Measurements from ENCODE around the gene DCC. TPM values are rescaled to one million over a fixed set of nuclear protein-coding genes. Genes with fewer than 3 reads are reported as not detected.

DCC gene
- polyA plus RNA-seq, 1 donor (not counting 4 experiments of a cell fraction or from before 2014, with no cell fraction given) = not detected

DNA sequence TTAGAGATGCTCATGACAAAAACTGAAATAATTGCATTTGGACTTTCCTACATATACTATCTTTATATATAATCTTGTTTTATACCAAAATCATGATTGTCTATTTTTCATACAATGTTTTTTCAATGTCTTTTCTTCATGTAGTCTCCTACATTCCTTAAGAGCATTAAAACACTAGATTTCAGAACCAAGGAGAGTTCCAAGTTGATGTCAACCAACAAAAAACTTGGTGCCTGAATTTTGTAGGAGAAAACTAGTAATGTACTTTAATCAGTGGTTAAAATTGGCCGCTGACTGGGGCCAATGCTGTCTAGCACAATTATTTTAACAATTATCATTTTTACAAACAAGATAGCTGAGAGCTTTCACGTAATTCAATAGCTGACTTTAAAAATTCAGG is 678.8 kb downstream of the DCC start:
- no peak for TF ChIP-seq EZH2 (IDR thresholded peaks at IDR 0.05; ENCODE audit: low read length)
- TF ChIP-seq, protein P1, sequence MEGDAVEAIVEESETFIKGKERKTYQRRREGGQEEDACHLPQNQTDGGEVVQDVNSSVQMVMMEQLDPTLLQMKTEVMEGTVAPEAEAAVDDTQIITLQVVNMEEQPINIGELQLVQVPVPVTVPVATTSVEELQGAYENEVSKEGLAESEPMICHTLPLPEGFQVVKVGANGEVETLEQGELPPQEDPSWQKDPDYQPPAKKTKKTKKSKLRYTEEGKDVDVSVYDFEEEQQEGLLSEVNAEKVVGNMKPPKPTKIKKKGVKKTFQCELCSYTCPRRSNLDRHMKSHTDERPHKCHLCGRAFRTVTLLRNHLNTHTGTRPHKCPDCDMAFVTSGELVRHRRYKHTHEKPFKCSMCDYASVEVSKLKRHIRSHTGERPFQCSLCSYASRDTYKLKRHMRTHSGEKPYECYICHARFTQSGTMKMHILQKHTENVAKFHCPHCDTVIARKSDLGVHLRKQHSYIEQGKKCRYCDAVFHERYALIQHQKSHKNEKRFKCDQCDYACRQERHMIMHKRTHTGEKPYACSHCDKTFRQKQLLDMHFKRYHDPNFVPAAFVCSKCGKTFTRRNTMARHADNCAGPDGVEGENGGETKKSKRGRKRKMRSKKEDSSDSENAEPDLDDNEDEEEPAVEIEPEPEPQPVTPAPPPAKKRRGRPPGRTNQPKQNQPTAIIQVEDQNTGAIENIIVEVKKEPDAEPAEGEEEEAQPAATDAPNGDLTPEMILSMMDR (optimal IDR thresholded peaks at IDR 0.05 in 1 of 3, IDR thresholded peaks at IDR 0.05 in 1 of 3, conservative IDR thresholded peaks at IDR 0.05 in 1 of 3; ENCODE audit: extremely low read depth in 1 of 3, insufficient read depth in 2 of 3, low read length in 3 of 3) = no peak
- no peaks in the 10 kb centered on the region for H3K4me1 ChIP-seq (ENCODE audit: control insufficient read depth, extremely low read depth, insufficient read depth, low read length)
- FAIRE-seq = no peak
- dilution Hi-C loops (cut with MboI; ENCODE audit: extremely low pct_ligation_motif_present, low sequenced_read_pairs) = no loop called here
- H3K27me3 ChIP-seq (ENCODE audit: control insufficient read depth, extremely low read depth, insufficient read depth, low read length) = no peaks in the 10 kb centered on the region
- no peak overlapping the region for H3K4me2 ChIP-seq (ENCODE audit: control insufficient read depth, extremely low read depth, insufficient read depth, low read depth, low read length)
- no peak for DNase-seq (ENCODE audit: low read depth, low spot score)
- H3K79me2 ChIP-seq (ENCODE audit: control insufficient read depth, insufficient read depth, low read length) = no peaks in the 10 kb centered on the region
- H3K9me3 ChIP-seq (ENCODE audit: control insufficient read depth, low read depth, low read length) = no peaks in the 10 kb centered on the region
- no peak overlapping the region for H3K9ac ChIP-seq (ENCODE audit: control insufficient read depth, extremely low read depth, insufficient read depth, low read length)
- no peaks in the 10 kb centered on the region for H3K36me3 ChIP-seq (ENCODE audit: control insufficient read depth in 2 of 2, extremely low read depth in 1 of 2, insufficient read depth in 2 of 2, low read length in 2 of 2)
- H3K9me1 ChIP-seq (ENCODE audit: control insufficient read depth, extremely low read depth, insufficient read depth, low read length) = no peaks in the 10 kb centered on the region
- H4K20me1 ChIP-seq (ENCODE audit: control insufficient read depth, extremely low read depth, insufficient read depth, low read length) = no peaks in the 10 kb centered on the region
- H3K4me3 ChIP-seq (ENCODE audit: control insufficient read depth in 2 of 3, extremely low read depth in 1 of 3, insufficient read depth in 2 of 3, low read depth in 1 of 3, low read length in 3 of 3) = no peak overlapping the region
- no peak overlapping the region for H2AFZ ChIP-seq (ENCODE audit: control insufficient read depth, low read length)
- no peak overlapping the region for H3K27ac ChIP-seq (ENCODE audit: control insufficient read depth, insufficient read depth, low read length)

DNA sequence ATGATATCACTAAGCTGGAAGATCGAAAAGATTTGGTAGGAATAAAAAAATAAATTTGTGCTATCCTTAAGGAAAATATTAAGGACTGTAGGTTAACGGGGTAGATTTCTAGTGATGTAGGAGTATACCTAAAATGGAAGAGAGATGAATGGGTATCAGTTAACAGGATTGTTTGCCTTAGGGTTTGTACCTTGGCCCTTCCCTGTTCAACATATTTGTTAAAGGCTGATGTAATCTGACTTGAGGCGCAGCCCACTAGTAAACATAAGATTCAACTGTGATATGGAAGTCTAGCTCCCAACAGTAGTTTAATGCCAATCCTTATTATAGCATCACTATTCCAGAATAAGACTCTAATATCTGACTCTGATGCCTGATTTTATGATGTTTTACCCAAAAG is 685.2 kb downstream of the DCC start:
- dilution Hi-C loops (cut with MboI; ENCODE audit: extremely low pct_ligation_motif_present, low sequenced_read_pairs) = no loop called here
- FAIRE-seq (no peak), DNase-seq (ENCODE audit: low read depth, low spot score) (no peak)
- Histone ChIP-seq H3K27me3 (ENCODE audit: control insufficient read depth, extremely low read depth, insufficient read depth, low read length) (no peaks in the 10 kb centered on the region), H3K4me1 (ENCODE audit: control insufficient read depth, extremely low read depth, insufficient read depth, low read length) (no peaks in the 10 kb centered on the region), H2AFZ (ENCODE audit: control insufficient read depth, low read length) (no peak overlapping the region), H3K9me1 (ENCODE audit: control insufficient read depth, extremely low read depth, insufficient read depth, low read length) (no peaks in the 10 kb centered on the region), H3K79me2 (ENCODE audit: control insufficient read depth, insufficient read depth, low read length) (no peaks in the 10 kb centered on the region), H3K4me2 (ENCODE audit: control insufficient read depth, extremely low read depth, insufficient read depth, low read depth, low read length) (no peak overlapping the region), H3K27ac (ENCODE audit: control insufficient read depth, insufficient read depth, low read length) (no peak overlapping the region), H4K20me1 (ENCODE audit: control insufficient read depth, extremely low read depth, insufficient read depth, low read length) (no peaks in the 10 kb centered on the region), H3K36me3 (ENCODE audit: control insufficient read depth in 2 of 2, extremely low read depth in 1 of 2, insufficient read depth in 2 of 2, low read length in 2 of 2) (no peaks in the 10 kb centered on the region), H3K4me3 (ENCODE audit: control insufficient read depth in 2 of 3, extremely low read depth in 1 of 3, insufficient read depth in 2 of 3, low read depth in 1 of 3, low read length in 3 of 3) (no peak overlapping the region), H3K9me3 (ENCODE audit: control insufficient read depth, low read depth, low read length) (no peaks in the 10 kb centered on the region), H3K9ac (ENCODE audit: control insufficient read depth, extremely low read depth, insufficient read depth, low read length) (no peak overlapping the region)
- TF ChIP-seq EZH2 (IDR thresholded peaks at IDR 0.05; ENCODE audit: low read length) = no peak
- TF ChIP-seq, protein P1 (optimal IDR thresholded peaks at IDR 0.05 in 1 of 3, IDR thresholded peaks at IDR 0.05 in 1 of 3, conservative IDR thresholded peaks at IDR 0.05 in 1 of 3; ENCODE audit: extremely low read depth in 1 of 3, insufficient read depth in 2 of 3, low read length in 3 of 3) = no peak

All from keratinocyte (primary cell).